Amniotic epithelial cell (primary cell): Measurements from ENCODE around the gene TINAGL1.

ENCODE experiments used
- DNase-seq: peaks from one replicate; pipeline ENCODE4 v3.0.0-alpha.2; 2010; ENCODE audit warnings: low read depth

The TINAGL1 gene

GRCh38 chr1:31568895-31569595 is 7.3 kb upstream of the TINAGL1 start:
- no peak for DNase-seq

- DNase-seq: no peak
Observed at GRCh38 chr1:31569596-31570173, 6.6 kb upstream of the TINAGL1 start.

GRCh38 chr1:31570228-31570627 is 6.1 kb upstream of the TINAGL1 start:
- no peak for DNase-seq

GRCh38 chr1:31570906-31571305 is 5.4 kb upstream of the TINAGL1 start:
- peak; percentile 37 for DNase-seq

- no peak for DNase-seq
Observed at GRCh38 chr1:31571340-31572295, 4.7 kb upstream of the TINAGL1 start.

GRCh38 chr1:31572323-31573104 is 3.8 kb upstream of the TINAGL1 start:
- DNase-seq: peak; percentile 60

GRCh38 chr1:31573261-31573660 is 3.1 kb upstream of the TINAGL1 start:
- no peak for DNase-seq

- DNase-seq: no peak
Observed at GRCh38 chr1:31574749-31575368, 1.5 kb upstream of the TINAGL1 start.

GRCh38 chr1:31575369-31576140 is 760 bp upstream of the TINAGL1 start:
- no peak for DNase-seq

GRCh38 chr1:31576743-31577455 is 584 bp downstream of the TINAGL1 start:
- no peak for DNase-seq

- DNase-seq: peak; percentile 33
Observed at GRCh38 chr1:31577515-31578192, 1.3 kb downstream of the TINAGL1 start.

GRCh38 chr1:31579374-31579773 is 3.1 kb downstream of the TINAGL1 start:
- DNase-seq: no peak

GRCh38 chr1:31580513-31580870 is 4.2 kb downstream of the TINAGL1 start:
- DNase-seq: no peak

- DNase-seq: no peak
Observed at GRCh38 chr1:31580891-31581603, 4.7 kb downstream of the TINAGL1 start.

- no peak for DNase-seq
Observed at GRCh38 chr1:31581821-31582810, 5.8 kb downstream of the TINAGL1 start.

- DNase-seq: no peak
Observed at GRCh38 chr1:31583082-31583994, 7.0 kb downstream of the TINAGL1 start.
